GM08714 (cell line): ENCODE measurements around the gene CIDEB.
"Not testable (repeated sequence)": the region's sequence is repeated elsewhere in the genome, so short reads cannot be mapped to it uniquely, and the experiment has no call there.

Experiments used
- H3K4me3 ChIP-seq: fragments of 200-500 bp; sonication (Bioruptor generic); 2 replicates; pipeline ENCODE4 v1.5.1; 2014; ENCODE audit warnings: mild to moderate bottlenecking, low read length, inconsistent platforms
- ZNF274 ChIP-seq: IDR thresholded peaks from 2 replicates; pipeline ENCODE4 v1.6.1; 2012; ENCODE audit warnings: mild to moderate bottlenecking, low read depth, low read length

The CIDEB gene

GRCh38 chr14:24307575-24308341, at the start of gene CIDEB:
CIDEB (minus strand) TSS chr14:24307977; CDS start chr14:24307858, 119 bp downstream.
- H3K4me3 ChIP-seq, result no peak within 1 kb of the TSS
- TF ChIP-seq ZNF274, result no peak

- TF ChIP-seq ZNF274, result no peak
- H3K4me3 ChIP-seq, result no peak overlapping the region
These were observed 48.4 kb upstream of the CIDEB start for GRCh38 chr14:24356208-24356607.

- TF ChIP-seq ZNF274, result no peak
These were observed 47.2 kb upstream of the CIDEB start for GRCh38 chr14:24355009-24355408.

GRCh38 chr14:24354482-24354825, 46.7 kb upstream of the CIDEB start:
- not testable (repeated sequence) for H3K4me3 ChIP-seq

More at GRCh38 chr14:24355009-24355408, 47.2 kb upstream of the CIDEB start:
- H3K4me3 ChIP-seq, result no peak overlapping the region

GRCh38 chr14:24353559-24354481, 46.0 kb upstream of the CIDEB start:
- no peak for TF ChIP-seq ZNF274
- H3K4me3 ChIP-seq, result no peak overlapping the region

GRCh38 chr14:24351517-24351916, 43.7 kb upstream of the CIDEB start:
- no peak for TF ChIP-seq ZNF274
- no peak overlapping the region for H3K4me3 ChIP-seq

GRCh38 chr14:24349742-24350141, 42.0 kb upstream of the CIDEB start:
- TF ChIP-seq ZNF274, result no peak
- no peak overlapping the region for H3K4me3 ChIP-seq

- no peak for TF ChIP-seq ZNF274
- no peak overlapping the region for H3K4me3 ChIP-seq
These were observed 40.4 kb upstream of the CIDEB start for GRCh38 chr14:24348186-24348585.

GRCh38 chr14:24347134-24347533, 39.4 kb upstream of the CIDEB start:
- no peak for TF ChIP-seq ZNF274
- no peak overlapping the region for H3K4me3 ChIP-seq

- no peak for TF ChIP-seq ZNF274
- no peak overlapping the region for H3K4me3 ChIP-seq
These were observed 36.3 kb upstream of the CIDEB start for GRCh38 chr14:24343795-24344660.

GRCh38 chr14:24342889-24343288, 35.1 kb upstream of the CIDEB start:
- no peak overlapping the region for H3K4me3 ChIP-seq
- no peak for TF ChIP-seq ZNF274

GRCh38 chr14:24340606-24341005, 32.8 kb upstream of the CIDEB start:
- H3K4me3 ChIP-seq, result no peak overlapping the region
- TF ChIP-seq ZNF274, result no peak

GRCh38 chr14:24339284-24340151, 31.7 kb upstream of the CIDEB start, which contains the start of gene RIPK3:
RIPK3 (minus strand) TSS chr14:24339991; CDS start chr14:24339826, 165 bp downstream.
- peak within 1 kb of the TSS; percentile 75; the same call in 1 of the 2 replicates for H3K4me3 ChIP-seq
- TF ChIP-seq ZNF274, result no peak
